IPS-15b (cell line): ENCODE measurements around the gene ATN1.

ENCODE experiments used
- H3K27me3 ChIP-seq: one replicate; pipeline ENCODE4 v1.6.1; 2013; ENCODE audit warnings: low read length; ENCODE audit not compliant: control insufficient read depth, insufficient read depth
- H3K36me3 ChIP-seq: one replicate; pipeline ENCODE4 v1.6.1; 2013; ENCODE audit warnings: low read length; ENCODE audit not compliant: control insufficient read depth, insufficient read depth
- H3K4me1 ChIP-seq: one replicate; pipeline ENCODE4 v1.6.1; 2013; ENCODE audit warnings: mild to moderate bottlenecking, low read length; ENCODE audit not compliant: control insufficient read depth, insufficient read depth
- H3K4me3 ChIP-seq: one replicate; pipeline ENCODE4 v1.5.1; 2013; ENCODE audit warnings: low read depth, low read length
- H3K9ac ChIP-seq: one replicate; pipeline ENCODE4 v1.6.1; 2013; ENCODE audit warnings: low read depth, mild to moderate bottlenecking, low read length
- H3K9me3 ChIP-seq: one replicate; pipeline ENCODE4 v1.6.1; 2013; ENCODE audit warnings: mild to moderate bottlenecking, low read length; ENCODE audit not compliant: control insufficient read depth, insufficient read depth

ATN1 gene

DNA sequence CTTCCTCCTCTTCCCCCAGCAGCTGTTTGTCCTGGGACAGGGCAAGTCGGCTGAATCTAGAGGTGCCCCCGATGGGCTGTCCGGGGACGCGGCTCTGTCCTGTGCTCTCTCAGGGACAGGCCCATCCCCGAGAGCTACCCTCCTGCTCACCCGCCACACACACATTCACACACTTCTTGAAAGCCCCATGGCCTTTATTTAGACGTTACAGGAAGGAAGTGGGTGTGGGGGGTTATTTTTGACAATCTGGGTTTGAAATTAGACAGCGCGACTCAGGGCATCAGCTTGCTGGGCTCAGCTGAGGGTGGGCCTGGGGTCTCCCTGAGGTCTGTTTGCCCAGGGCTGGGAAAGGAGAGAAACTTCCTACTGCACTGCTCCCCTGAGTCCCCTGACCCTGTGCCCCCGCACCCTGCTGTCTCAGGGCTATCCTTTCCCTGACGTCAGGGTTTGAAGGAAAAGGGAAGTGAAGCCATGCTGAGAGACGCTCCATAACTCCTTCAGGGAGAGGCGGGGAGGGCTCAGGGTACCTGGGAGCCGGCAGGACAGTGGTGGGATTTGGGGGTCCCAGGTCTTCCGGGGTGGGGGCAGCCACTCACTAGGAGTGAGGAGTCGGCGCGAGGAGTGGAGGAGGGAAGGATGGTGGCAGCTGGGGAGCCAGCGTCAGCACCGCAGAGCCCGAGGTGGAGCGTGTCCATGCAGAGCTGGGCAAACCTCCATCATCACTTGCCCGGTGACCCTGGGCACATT, 31.5 kb downstream of the ATN1 start:
- Histone ChIP-seq H3K9me3 (no peaks in the 10 kb centered on the region), H3K9ac (no peak overlapping the region), H3K27me3 (no peaks in the 10 kb centered on the region), H3K4me3 (no peak overlapping the region), H3K4me1 (peaks cover 14% of the 10 kb centered on the region), H3K36me3 (peaks cover 15% of the 10 kb centered on the region)

GRCh38 chr12:6959805-6960592, 32.2 kb downstream of the ATN1 start:
- Histone ChIP-seq H3K4me1 (peaks cover 14% of the 10 kb centered on the region), H3K4me3 (no peak overlapping the region), H3K9ac (no peak overlapping the region), H3K27me3 (no peaks in the 10 kb centered on the region), H3K36me3 (peaks cover 10% of the 10 kb centered on the region), H3K9me3 (no peaks in the 10 kb centered on the region)

GRCh38 chr12:6960593-6961277, 33.0 kb downstream of the ATN1 start:
- peaks cover 14% of the 10 kb centered on the region for H3K4me1 ChIP-seq
- H3K27me3 ChIP-seq: no peaks in the 10 kb centered on the region
- H3K9me3 ChIP-seq: no peaks in the 10 kb centered on the region
- H3K4me3 ChIP-seq: peak overlapping the region; percentile 18
- H3K36me3 ChIP-seq: peaks cover 10% of the 10 kb centered on the region
- peak overlapping the region; percentile 65 for H3K9ac ChIP-seq

GRCh38 chr12:6961278-6961694, 33.5 kb downstream of the ATN1 start:
- H3K4me3 ChIP-seq: peak overlapping the region; percentile 91
- peaks cover 14% of the 10 kb centered on the region for H3K4me1 ChIP-seq
- H3K27me3 ChIP-seq: no peaks in the 10 kb centered on the region
- H3K36me3 ChIP-seq: peaks cover 9% of the 10 kb centered on the region
- H3K9me3 ChIP-seq: no peaks in the 10 kb centered on the region
- peak overlapping the region; percentile 65 for H3K9ac ChIP-seq

- peaks cover 12% of the 10 kb centered on the region for H3K36me3 ChIP-seq
- H3K27me3 ChIP-seq: no peaks in the 10 kb centered on the region
- peak overlapping the region; percentile 65 for H3K9ac ChIP-seq
- no peaks in the 10 kb centered on the region for H3K9me3 ChIP-seq
- peaks cover 14% of the 10 kb centered on the region for H3K4me1 ChIP-seq
- peak overlapping the region; percentile 91 for H3K4me3 ChIP-seq
Observed at GRCh38 chr12:6961695-6962284, 34.0 kb downstream of the ATN1 start.

DNA sequence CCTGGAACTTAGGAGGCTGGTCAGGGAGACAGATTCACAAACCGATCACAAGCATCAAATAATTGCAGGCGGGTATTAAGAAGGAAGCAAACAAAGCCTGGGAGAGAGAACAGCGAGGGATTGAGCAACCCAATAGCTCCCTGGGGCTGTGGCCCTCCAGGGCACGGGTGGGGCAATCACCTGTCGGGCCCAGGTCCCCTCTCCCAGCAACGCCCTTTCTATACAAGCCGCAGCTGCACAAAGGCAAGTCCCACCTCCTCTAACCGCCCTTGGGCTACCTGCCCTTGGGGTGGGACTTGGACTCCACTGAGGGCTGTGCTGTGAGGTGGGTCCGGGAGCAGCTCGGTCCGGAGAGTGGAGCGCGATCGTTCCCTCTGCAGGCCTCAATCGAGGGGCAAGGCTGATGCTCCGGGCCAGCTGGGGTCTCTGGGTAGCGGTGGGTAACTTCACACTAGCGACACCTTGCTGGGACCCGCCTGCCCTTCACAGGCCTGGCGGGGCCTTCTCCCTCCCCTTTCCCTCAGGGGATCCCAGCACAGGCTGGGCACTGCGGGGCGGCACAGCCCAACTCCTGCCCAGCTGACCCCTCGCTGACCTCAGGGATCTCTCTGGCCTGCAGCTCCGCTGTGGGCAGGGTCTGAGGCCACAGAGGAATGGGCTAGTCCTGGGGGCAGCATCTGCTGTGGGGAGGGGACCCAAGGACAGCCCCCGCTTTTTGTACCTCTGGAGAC, 34.7 kb downstream of the ATN1 start:
- Histone ChIP-seq H3K27me3 (no peaks in the 10 kb centered on the region), H3K9me3 (no peaks in the 10 kb centered on the region), H3K4me1 (peaks cover 14% of the 10 kb centered on the region), H3K36me3 (peaks cover 18% of the 10 kb centered on the region), H3K9ac (peak overlapping the region; percentile 83), H3K4me3 (peak overlapping the region; percentile 91)

DNA sequence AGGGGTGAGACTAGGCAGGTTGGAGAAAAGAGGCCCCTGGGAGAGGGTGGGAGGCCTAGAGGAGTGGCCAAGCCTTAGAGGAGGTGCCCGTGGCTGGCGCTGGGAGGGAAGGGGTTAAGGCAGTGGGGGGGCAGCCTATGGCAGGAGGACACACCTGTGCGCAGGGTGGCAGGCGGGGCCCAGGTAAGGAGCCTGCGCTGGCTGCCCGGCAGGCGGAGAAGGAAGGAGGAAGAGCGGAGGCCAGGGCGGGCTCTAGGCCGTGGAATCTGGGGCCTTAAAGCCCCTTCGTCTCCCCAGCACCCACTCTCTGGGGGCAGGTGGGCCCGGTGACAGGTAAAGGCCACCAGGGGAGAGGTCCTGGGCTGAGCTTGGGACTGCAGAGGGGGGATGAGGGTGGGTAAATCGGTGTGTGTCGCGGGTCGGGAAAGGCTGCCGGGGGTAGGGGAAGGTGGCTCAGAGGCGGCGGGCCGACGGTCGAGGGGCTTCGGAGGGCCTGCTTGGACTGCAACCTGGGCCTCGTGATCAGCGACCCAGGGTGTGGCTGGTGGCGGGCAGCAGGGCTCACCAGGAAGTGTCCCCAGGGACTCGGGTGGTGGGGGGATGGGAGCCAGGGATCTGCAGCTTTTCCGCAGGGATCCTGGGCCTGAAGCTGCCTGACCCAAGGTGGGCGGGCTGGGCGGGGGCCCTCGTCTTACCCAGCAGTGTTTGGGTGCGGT, 35.4 kb downstream of the ATN1 start:
- Histone ChIP-seq H3K9me3 (no peaks in the 10 kb centered on the region), H3K4me1 (peaks cover 14% of the 10 kb centered on the region), H3K4me3 (peak overlapping the region; percentile 91), H3K36me3 (peaks cover 23% of the 10 kb centered on the region), H3K9ac (peak overlapping the region; percentile 91), H3K27me3 (no peaks in the 10 kb centered on the region)

- H3K4me1 ChIP-seq: peaks cover 15% of the 10 kb centered on the region
- peak overlapping the region; percentile 91 for H3K9ac ChIP-seq
- H3K27me3 ChIP-seq: no peaks in the 10 kb centered on the region
- peak overlapping the region; percentile 91 for H3K4me3 ChIP-seq
- H3K36me3 ChIP-seq: peaks cover 30% of the 10 kb centered on the region
- H3K9me3 ChIP-seq: no peaks in the 10 kb centered on the region
Observed at GRCh38 chr12:6963791-6964413, 36.1 kb downstream of the ATN1 start.

DNA sequence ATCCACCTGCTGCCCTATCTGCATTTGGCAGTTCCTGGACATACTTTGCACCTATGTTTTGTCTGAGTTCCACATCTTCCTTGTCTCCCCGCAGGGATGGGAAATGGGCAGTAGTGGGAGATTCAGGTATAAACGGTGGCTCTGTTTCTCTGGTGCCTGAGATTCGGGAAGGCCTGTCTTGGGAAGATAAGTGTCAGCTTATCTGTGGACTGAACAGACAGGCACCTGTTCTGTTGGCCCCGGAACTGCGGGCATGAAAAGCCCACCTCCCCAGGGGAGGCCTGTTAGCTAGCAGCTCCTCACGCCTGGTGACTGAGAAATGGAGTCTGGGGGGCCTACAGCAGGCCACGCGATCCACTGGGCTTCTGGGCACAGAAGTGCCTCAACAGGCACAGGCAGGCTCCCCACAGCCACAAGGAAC, 36.9 kb downstream of the ATN1 start:
- H3K4me3 ChIP-seq: peak overlapping the region; percentile 91
- no peaks in the 10 kb centered on the region for H3K9me3 ChIP-seq
- peaks cover 17% of the 10 kb centered on the region for H3K4me1 ChIP-seq
- peaks cover 36% of the 10 kb centered on the region for H3K36me3 ChIP-seq
- H3K9ac ChIP-seq: peak overlapping the region; percentile 91
- no peaks in the 10 kb centered on the region for H3K27me3 ChIP-seq

DNA sequence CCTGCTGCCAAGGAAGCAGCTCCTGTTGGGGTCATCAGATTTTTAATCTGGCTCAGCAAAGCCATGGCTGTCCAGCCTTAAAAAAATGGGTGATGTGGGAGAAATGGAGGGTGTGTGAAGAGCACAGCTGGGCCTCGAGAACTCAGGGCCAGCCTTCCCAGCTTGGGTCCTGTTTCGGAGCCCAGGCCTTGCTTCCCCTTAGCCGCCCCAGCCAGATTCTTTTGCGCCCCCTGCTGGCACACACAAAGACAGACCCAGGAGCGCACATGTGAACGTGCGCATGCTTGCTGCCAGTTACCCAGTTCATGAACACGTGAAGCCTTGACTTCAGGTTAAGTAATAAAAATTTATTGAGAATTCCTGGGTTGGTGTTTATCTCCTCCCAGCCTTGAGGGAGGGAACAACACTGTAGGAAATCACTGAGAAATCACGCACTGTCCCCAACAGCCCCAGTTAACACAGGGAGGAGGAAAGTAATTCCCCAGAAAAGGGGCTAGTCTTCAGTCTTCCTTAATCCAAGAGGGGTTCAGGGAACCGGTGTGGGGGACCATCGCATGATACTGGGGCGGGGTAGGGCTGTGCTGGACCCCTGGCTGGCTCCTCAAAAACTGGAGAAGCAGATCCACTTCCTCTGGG, 37.4 kb downstream of the ATN1 start:
- Histone ChIP-seq H3K27me3 (no peaks in the 10 kb centered on the region), H3K4me1 (peaks cover 17% of the 10 kb centered on the region), H3K9me3 (no peaks in the 10 kb centered on the region), H3K9ac (peak overlapping the region; percentile 18), H3K36me3 (peaks cover 36% of the 10 kb centered on the region), H3K4me3 (peak overlapping the region; percentile 91)
